Neural crest cell (in vitro differentiated cells): ENCODE results near the gene BST1. TPM values are rescaled to one million over a fixed set of nuclear protein-coding genes. Genes with fewer than 3 reads are reported as not detected.

Source experiments
- DNase-seq: peaks from one replicate; pipeline ENCODE4 v3.0.0; 2021; ENCODE audit warnings: low read depth, mixed read lengths, low spot score
- H3K27ac Mint-ChIP-seq: one replicate; pipeline ENCODE4 v1.8.0; 2021; ENCODE audit warnings: mild to moderate bottlenecking, mixed read lengths; ENCODE audit not compliant: unreplicated experiment
- H3K27me3 Mint-ChIP-seq: 2 replicates; pipeline ENCODE4 v1.8.0; 2021; ENCODE audit warnings: low read depth, mild to moderate bottlenecking, mixed read lengths
- H3K36me3 Mint-ChIP-seq: 2 replicates; pipeline ENCODE4 v1.8.0; 2021; ENCODE audit warnings: low read depth, mild to moderate bottlenecking, mixed read lengths
- H3K4me1 Mint-ChIP-seq: 2 replicates; pipeline ENCODE4 v1.8.0; 2021; ENCODE audit warnings: mixed read lengths
- H3K4me3 Mint-ChIP-seq: one replicate; pipeline ENCODE4 v1.8.0; 2021; ENCODE audit warnings: mild to moderate bottlenecking, mixed read lengths
- H3K9me3 Mint-ChIP-seq: 2 replicates; pipeline ENCODE4 v1.8.0; 2021; ENCODE audit warnings: mixed read lengths
- total RNA-seq: library from RNA; stranded (reverse); gene quantifications from 2 replicates; pipeline ENCODE4 v1.2.1, GENCODE V29; 2021
- TF ChIP-seq, protein P1 (sequence below): fragments of 200-600 bp; sonication (generic); conservative IDR thresholded peaks from 2 replicates; pipeline ENCODE4 v1.5.0; 2021; ENCODE audit warnings: antibody characterized with exemption, mild to moderate bottlenecking

Gene BST1
- total RNA-seq, 1 donor from 2014 or later = 0.75 TPM

DNA sequence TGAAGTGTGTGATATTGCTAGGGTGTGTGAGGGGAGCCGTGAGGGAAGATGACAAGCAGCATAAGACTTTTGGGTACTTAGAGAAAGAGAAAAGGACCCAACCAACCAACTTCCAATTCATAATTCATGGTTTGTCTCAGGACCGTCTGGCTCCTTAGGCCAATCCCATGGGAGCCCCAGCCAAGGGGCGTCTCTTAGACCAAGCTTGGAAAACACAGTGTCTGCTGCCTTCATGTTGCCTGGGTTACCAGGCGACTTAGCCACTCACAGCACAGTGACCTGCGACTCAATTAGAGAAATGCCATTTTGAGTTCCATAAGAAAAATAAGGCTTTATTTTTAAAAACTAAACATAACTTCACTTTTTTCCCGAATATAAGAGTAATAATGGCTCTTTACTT is 32.7 kb downstream of the BST1 start:
- H3K4me1 Mint-ChIP-seq = no peaks in the 10 kb centered on the region
- TF ChIP-seq, protein P1, sequence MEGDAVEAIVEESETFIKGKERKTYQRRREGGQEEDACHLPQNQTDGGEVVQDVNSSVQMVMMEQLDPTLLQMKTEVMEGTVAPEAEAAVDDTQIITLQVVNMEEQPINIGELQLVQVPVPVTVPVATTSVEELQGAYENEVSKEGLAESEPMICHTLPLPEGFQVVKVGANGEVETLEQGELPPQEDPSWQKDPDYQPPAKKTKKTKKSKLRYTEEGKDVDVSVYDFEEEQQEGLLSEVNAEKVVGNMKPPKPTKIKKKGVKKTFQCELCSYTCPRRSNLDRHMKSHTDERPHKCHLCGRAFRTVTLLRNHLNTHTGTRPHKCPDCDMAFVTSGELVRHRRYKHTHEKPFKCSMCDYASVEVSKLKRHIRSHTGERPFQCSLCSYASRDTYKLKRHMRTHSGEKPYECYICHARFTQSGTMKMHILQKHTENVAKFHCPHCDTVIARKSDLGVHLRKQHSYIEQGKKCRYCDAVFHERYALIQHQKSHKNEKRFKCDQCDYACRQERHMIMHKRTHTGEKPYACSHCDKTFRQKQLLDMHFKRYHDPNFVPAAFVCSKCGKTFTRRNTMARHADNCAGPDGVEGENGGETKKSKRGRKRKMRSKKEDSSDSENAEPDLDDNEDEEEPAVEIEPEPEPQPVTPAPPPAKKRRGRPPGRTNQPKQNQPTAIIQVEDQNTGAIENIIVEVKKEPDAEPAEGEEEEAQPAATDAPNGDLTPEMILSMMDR = no peak
- no peak overlapping the region for H3K4me3 Mint-ChIP-seq
- H3K27ac Mint-ChIP-seq = no peak overlapping the region
- no peak for DNase-seq
- H3K9me3 Mint-ChIP-seq = peaks cover 3% of the 10 kb centered on the region
- no peaks in the 10 kb centered on the region for H3K27me3 Mint-ChIP-seq
- H3K36me3 Mint-ChIP-seq = no peaks in the 10 kb centered on the region

GRCh38 chr4:15736514-15737050 is 33.7 kb downstream of the BST1 start:
- Mint-ChIP-seq H3K9me3 (peaks cover 7% of the 10 kb centered on the region), H3K4me3 (no peak overlapping the region), H3K27me3 (no peaks in the 10 kb centered on the region), H3K27ac (no peak overlapping the region), H3K4me1 (no peaks in the 10 kb centered on the region), H3K36me3 (peaks cover 4% of the 10 kb centered on the region)
- no peak for DNase-seq
- TF ChIP-seq, protein P1 = no peak

- Mint-ChIP-seq H3K9me3 (peaks cover 8% of the 10 kb centered on the region), H3K27me3 (no peaks in the 10 kb centered on the region), H3K36me3 (peaks cover 6% of the 10 kb centered on the region), H3K4me3 (no peak overlapping the region), H3K4me1 (no peaks in the 10 kb centered on the region), H3K27ac (no peak overlapping the region)
- TF ChIP-seq, protein P1 = no peak
- no peak for DNase-seq
Observed at GRCh38 chr4:15737255-15737654, 34.4 kb downstream of the BST1 start.

- H3K4me3 Mint-ChIP-seq = no peak overlapping the region
- H3K9me3 Mint-ChIP-seq = peaks cover 9% of the 10 kb centered on the region
- no peak overlapping the region for H3K27ac Mint-ChIP-seq
- TF ChIP-seq, protein P1 = no peak
- H3K36me3 Mint-ChIP-seq = peaks cover 7% of the 10 kb centered on the region
- H3K4me1 Mint-ChIP-seq = no peaks in the 10 kb centered on the region
- H3K27me3 Mint-ChIP-seq = no peaks in the 10 kb centered on the region
- no peak for DNase-seq
Observed at GRCh38 chr4:15738877-15739276, 36.0 kb downstream of the BST1 start.

DNA sequence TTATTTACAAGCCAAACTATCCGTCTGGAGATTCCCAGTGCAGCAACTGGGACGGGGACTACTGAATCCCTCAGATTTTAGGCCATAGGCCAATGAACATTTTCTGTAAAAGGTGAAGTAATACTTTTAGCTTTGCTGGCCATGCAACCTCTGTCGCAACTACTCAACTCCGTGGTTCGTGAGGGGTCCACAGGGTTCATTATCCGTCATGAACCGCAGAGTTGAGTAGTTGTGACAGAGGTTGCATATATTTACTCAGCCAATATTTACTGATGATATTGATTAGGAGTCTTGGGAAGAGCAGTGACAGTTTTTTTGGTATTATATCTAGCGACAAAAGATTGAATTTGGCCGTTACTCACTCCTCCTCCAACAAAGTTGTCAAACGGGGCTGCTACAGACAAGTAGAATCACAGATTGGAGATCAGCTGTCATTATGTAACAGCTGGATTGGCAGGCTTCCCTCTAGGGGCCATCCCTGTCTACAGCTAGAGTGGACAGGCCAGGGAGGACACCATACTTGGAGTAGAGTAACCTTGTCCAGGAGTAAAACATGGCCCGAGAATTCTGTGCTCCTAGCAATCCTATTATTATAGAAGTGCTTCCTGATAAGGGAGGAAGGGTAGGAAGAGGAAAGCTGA is 38.0 kb downstream of the BST1 start:
- Mint-ChIP-seq H3K9me3 (peaks cover 9% of the 10 kb centered on the region), H3K27me3 (no peaks in the 10 kb centered on the region), H3K36me3 (peaks cover 7% of the 10 kb centered on the region), H3K4me1 (no peaks in the 10 kb centered on the region), H3K27ac (no peak overlapping the region), H3K4me3 (no peak overlapping the region)
- DNase-seq = no peak
- TF ChIP-seq, protein P1 = no peak
